B cell (primary cell): ENCODE data around the gene SHBG. TPM values are rescaled to one million over a fixed set of nuclear protein-coding genes. Genes with fewer than 3 reads are reported as not detected.
A peak's percentile ranks its signal among the peaks of the same experiment; 100 is the strongest.

Experiments
- ATAC-seq: fragments of 200-7000 bp; cut with Tn5 transposase; one replicate; pipeline ENCODE4 v1.10.0; 2021; ENCODE audit warnings: low read depth, mild to moderate bottlenecking, moderate number of reproducible peaks, moderate library complexity
- CTCF ChIA-PET: fragments of 350-600 bp; sonication (Branson Sonifier 250); formaldehyde crosslinking; loops from one replicate; lab custom pipeline; 2021; ENCODE audit warnings: antibody characterized with exemption, inconsistent platforms; lab: Charles Lee
- POLR2A ChIA-PET: fragments of 350-600 bp; sonication (Branson Sonifier 250); formaldehyde crosslinking; loops from one replicate; lab custom pipeline; 2021; ENCODE audit warnings: antibody characterized with exemption; lab: Charles Lee
- DNase-seq: peaks from one replicate; pipeline ENCODE4 v3.0.0; 2013
- H2AFZ ChIP-seq: 2 replicates; pipeline ENCODE4 v1.6.1; 2012; ENCODE audit warnings: mild to moderate bottlenecking, low read depth, low read length; ENCODE audit not compliant: insufficient read depth, poor library complexity, severe bottlenecking
- H3K27ac ChIP-seq, 2 donors: 1 replicate in 1 of 2; 2 replicates in 1 of 2; pipeline ENCODE4 v1.5.1; 2012 to 2013; ENCODE audit warnings: low read length in 2 of 2, mild to moderate bottlenecking in 2 of 2, moderate library complexity in 1 of 2
- H3K27me3 ChIP-seq, 4 experiments: fragments of 200-600 bp in 1 of 4; sonication (generic) in 1 of 4; replicated peaks in 1 of 4; 1 replicate in 2 of 4; 2 replicates in 2 of 4; pipeline versions ENCODE4 v1.6.1 to v1.7.0; 2013 to 2016; ENCODE audit warnings: low read length in 3 of 4, mild to moderate bottlenecking in 2 of 4, mixed read lengths in 1 of 4, moderate library complexity in 1 of 4; ENCODE audit not compliant: insufficient read depth in 4 of 4, control insufficient read depth in 3 of 4; ENCODE audit errors: control extremely low read depth in 1 of 4
- H3K36me3 ChIP-seq, 2 experiments: replicated peaks in 1 of 2; 1 replicate in 1 of 2; 2 replicates in 1 of 2; pipeline versions ENCODE4 v1.6.1 to v1.7.1; 2013; ENCODE audit warnings: low read length in 1 of 2; ENCODE audit not compliant: insufficient read depth in 2 of 2, control insufficient read depth in 1 of 2; ENCODE audit errors: control extremely low read depth in 1 of 2, extremely low read depth in 1 of 2
- H3K4me1 ChIP-seq, 2 donors: fragments of 200-600 bp in 1 of 2; sonication (generic) in 1 of 2; 1 replicate in 1 of 2; 2 replicates in 1 of 2; pipeline versions ENCODE4 v1.5.1 to v1.6.1; 2013 to 2017; ENCODE audit warnings: low read length in 2 of 2; ENCODE audit not compliant: control insufficient read depth in 2 of 2, insufficient read depth in 2 of 2
- H3K4me2 ChIP-seq: replicated peaks from 2 replicates; pipeline ENCODE3; 2012; ENCODE audit warnings: mild to moderate bottlenecking, low read depth, low read length; ENCODE audit not compliant: poor library complexity, severe bottlenecking
- H3K4me3 ChIP-seq, 5 experiments: fragments of 200-600 bp in 1 of 5; sonication (generic) in 1 of 5; 1 replicate in 3 of 5; 2 replicates in 2 of 5; pipeline versions ENCODE4 v1.5.1 to v1.7.0; 2011 to 2016; ENCODE audit warnings: low read length in 4 of 5, mild to moderate bottlenecking in 4 of 5, low read depth in 2 of 5, control low read depth in 1 of 5, moderate library complexity in 1 of 5; ENCODE audit not compliant: insufficient read depth in 1 of 5; ENCODE audit errors: control extremely low read depth in 1 of 5, extremely low read depth in 1 of 5
- H3K79me2 ChIP-seq: fragments of 200-600 bp; sonication (generic); one replicate; pipeline ENCODE4 v1.6.0; 2016; ENCODE audit warnings: low read length; ENCODE audit not compliant: control insufficient read depth, insufficient read depth
- H3K9ac ChIP-seq: fragments of 200-600 bp; sonication (generic); 2 replicates; pipeline ENCODE4 v1.6.1; 2017; ENCODE audit warnings: mild to moderate bottlenecking, low read length, moderate library complexity
- H3K9me3 ChIP-seq, 3 donors: one replicate each; pipeline versions ENCODE4 v1.6.1 to v1.7.1; 2013; ENCODE audit warnings: low read length in 2 of 3; ENCODE audit not compliant: control insufficient read depth in 2 of 3, insufficient read depth in 1 of 3; ENCODE audit errors: control extremely low read depth in 1 of 3
- H4K20me1 ChIP-seq: 2 replicates; pipeline ENCODE4 v1.6.0; 2012; ENCODE audit warnings: mild to moderate bottlenecking, low read length; ENCODE audit not compliant: insufficient read depth, control insufficient read depth, poor library complexity, severe bottlenecking
- H3K27ac Mint-ChIP-seq: one replicate; pipeline ENCODE4 v1.8.0; 2021; ENCODE audit warnings: mixed read lengths
- H3K27me3 Mint-ChIP-seq: one replicate; pipeline ENCODE4 v1.8.0; 2021; ENCODE audit warnings: mixed read lengths
- H3K4me1 Mint-ChIP-seq: one replicate; pipeline ENCODE4 v1.8.0; 2021; ENCODE audit warnings: mixed read lengths
- H3K4me3 Mint-ChIP-seq: one replicate; pipeline ENCODE4 v1.8.0; 2021; ENCODE audit warnings: mixed read lengths
- H3K9me3 Mint-ChIP-seq: one replicate; pipeline ENCODE4 v1.8.0; 2022; ENCODE audit warnings: mixed read lengths; ENCODE audit not compliant: insufficient read depth
- EZH2 ChIP-seq: IDR thresholded peaks from 2 replicates; pipeline ENCODE4 v1.6.1; 2012; ENCODE audit warnings: borderline replicate concordance, low read depth, mild to moderate bottlenecking, moderate library complexity, low read length; ENCODE audit not compliant: insufficient read depth, poor library complexity, severe bottlenecking
- WGBS: methylation state at CpG from one replicate; pipeline ENCODE4 v1.1.5; 2013; ENCODE audit warnings: missing lambda C conversion rate; ENCODE audit not compliant: insufficient coverage; 5-methylcytosine and 5-hydroxymethylcytosine counted together
- intact Hi-C: fragments of 100-400 bp; cut with micrococcal nuclease; formaldehyde crosslinking; loops from one replicate; pipeline ENCODE4 v1.10.0; 2022
- polyA plus RNA-seq: library from polyadenylated mRNA; depleted of rRNA; stranded (reverse); fragments of >200 nt; gene quantifications from 2 replicates; pipeline ENCODE4 v1.2.3, GENCODE V29; 2012
- total RNA-seq, 2 donors: library from RNA; stranded (reverse); fragments of 120-200 nt in 1 of 2; gene quantifications; 1 replicate in 1 of 2; 2 replicates in 1 of 2; pipeline versions ENCODE4 v1.2.3 to v1.2.4, GENCODE V29; 2013 to 2022
- TF ChIP-seq, protein P1 (sequence below): fragments of 200-600 bp; IDR thresholded peaks from one replicate; pipeline ENCODE4 v1.8.0; 2022; ENCODE audit warnings: antibody characterized with exemption, mild to moderate bottlenecking

SHBG gene
- total and polyA plus RNA-seq, 2 donors (not counting 1 experiment from before 2014, with no cell fraction given): 0.10 TPM; not detected in 1

DNA sequence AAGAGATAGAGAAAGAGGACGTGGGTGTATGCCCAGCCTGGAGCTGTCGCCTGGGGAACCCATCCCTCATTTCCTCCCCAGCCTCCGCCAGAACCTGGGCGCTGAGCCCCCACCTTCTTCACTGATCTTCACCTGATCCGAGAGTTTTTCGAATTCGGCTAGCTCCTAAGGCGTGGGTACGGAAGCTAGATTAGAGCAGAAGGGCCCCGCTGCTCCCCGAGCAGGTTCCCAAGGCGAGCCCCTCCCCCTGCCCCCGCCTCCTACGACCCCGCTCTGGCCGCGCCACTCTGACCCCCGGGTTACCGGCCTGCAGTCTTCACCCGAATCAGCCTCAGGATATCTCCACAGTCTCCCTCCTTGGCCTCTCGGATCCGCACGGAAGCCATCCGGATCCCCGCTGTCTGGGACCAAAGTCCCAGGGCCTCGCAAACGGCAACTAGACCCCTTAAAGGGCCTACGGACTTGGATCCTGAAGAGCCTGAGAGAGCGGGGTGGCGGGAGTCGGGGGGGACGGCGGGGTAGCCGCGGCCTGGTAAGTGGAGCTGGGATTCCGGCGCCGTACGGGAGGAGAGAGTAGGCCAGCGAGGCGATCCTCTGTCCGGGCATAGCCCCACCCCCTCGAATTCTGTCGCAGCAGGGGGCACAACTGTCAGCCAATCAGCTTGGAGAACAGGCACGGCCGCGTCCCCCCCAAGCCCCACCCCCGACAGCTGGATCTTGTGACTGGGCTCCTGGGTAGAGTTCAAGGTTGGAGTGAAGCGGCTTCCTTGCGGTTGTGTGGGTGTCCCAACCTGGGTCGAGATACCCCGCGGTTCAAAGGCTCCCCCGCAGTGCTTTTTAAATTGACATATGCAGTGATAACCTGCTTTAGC is 2.4 kb upstream of the SHBG start, which contains the start of gene SAT2:
Gene SAT2, minus strand, starts transcription at position 572 of the 872 bp plus-strand sequence. Its CDS starts 186 bp downstream, at position 386.
- H3K4me1 ChIP-seq: peaks cover 6 to 14% of the 10 kb centered on the region in 2 donors
- intact Hi-C loops: loop anchor here (1.0 kb wide), 3 partner anchors 12 to 59 kb away; partner anchors contain the start of gene ATP1B2
- H3K9ac ChIP-seq: peak within 1 kb of the TSS; percentile 96
- no peaks in the 10 kb centered on the region for H3K36me3 ChIP-seq
- ATAC-seq (peak; percentile 99), DNase-seq (peak; percentile 92)
- no peaks in the 10 kb centered on the region for H3K27me3 Mint-ChIP-seq
- H3K9me3 Mint-ChIP-seq: no peaks in the 10 kb centered on the region
- peak within 1 kb of the TSS; percentile 93 for H3K4me3 Mint-ChIP-seq
- no peaks in the 10 kb centered on the region for H3K9me3 ChIP-seq
- H2AFZ ChIP-seq: peak within 1 kb of the TSS; percentile 89
- H3K27me3 ChIP-seq: no peaks in the 10 kb centered on the region
- ChIA-PET POLR2A (interaction anchor here (0.6 to 2.0 kb wide), 12 partner anchors 13 to 541 kb away, joined by 3 to 18 read pairs (median 4); partner anchors contain the start of genes ATP1B2, CTDNEP1, ELP5 and FXR2), CTCF (interaction anchor here (0.6 to 2.4 kb wide), 8 partner anchors 10 to 672 kb away, joined by 3 to 29 read pairs (median 4); partner anchors contain the start of genes FXR2, TP53 and WRAP53)
- peaks cover 17% of the 10 kb centered on the region for H3K4me1 Mint-ChIP-seq
- TF ChIP-seq, protein P1, sequence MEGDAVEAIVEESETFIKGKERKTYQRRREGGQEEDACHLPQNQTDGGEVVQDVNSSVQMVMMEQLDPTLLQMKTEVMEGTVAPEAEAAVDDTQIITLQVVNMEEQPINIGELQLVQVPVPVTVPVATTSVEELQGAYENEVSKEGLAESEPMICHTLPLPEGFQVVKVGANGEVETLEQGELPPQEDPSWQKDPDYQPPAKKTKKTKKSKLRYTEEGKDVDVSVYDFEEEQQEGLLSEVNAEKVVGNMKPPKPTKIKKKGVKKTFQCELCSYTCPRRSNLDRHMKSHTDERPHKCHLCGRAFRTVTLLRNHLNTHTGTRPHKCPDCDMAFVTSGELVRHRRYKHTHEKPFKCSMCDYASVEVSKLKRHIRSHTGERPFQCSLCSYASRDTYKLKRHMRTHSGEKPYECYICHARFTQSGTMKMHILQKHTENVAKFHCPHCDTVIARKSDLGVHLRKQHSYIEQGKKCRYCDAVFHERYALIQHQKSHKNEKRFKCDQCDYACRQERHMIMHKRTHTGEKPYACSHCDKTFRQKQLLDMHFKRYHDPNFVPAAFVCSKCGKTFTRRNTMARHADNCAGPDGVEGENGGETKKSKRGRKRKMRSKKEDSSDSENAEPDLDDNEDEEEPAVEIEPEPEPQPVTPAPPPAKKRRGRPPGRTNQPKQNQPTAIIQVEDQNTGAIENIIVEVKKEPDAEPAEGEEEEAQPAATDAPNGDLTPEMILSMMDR: no peak
- TF ChIP-seq EZH2: no peak
- H3K27ac ChIP-seq: peak within 1 kb of the TSS; percentile 79 to 88
- H4K20me1 ChIP-seq: no peaks in the 10 kb centered on the region
- H3K27ac Mint-ChIP-seq: peak within 1 kb of the TSS; percentile 92
- peak within 1 kb of the TSS; percentile 85 for H3K4me2 ChIP-seq
- H3K4me3 ChIP-seq: peak within 1 kb of the TSS; percentile 55 to 97 (median 89)
- under 1% methylated on average over 47 of the region's 54 CpGs for WGBS
- peaks cover 11% of the 10 kb centered on the region for H3K79me2 ChIP-seq
